Neural progenitor cell (in vitro differentiated cells): ENCODE data around the gene OR4K14.

Source experiments
- CTCF ChIP-seq: fragments of 200-600 bp; sonication (generic); IDR thresholded peaks from 2 replicates; pipeline ENCODE4 v1.5.1; 2017; ENCODE audit warnings: antibody characterized with exemption, mild to moderate bottlenecking
- EZH2 ChIP-seq: fragments of 200-600 bp; sonication (generic); IDR thresholded peaks from 2 replicates; pipeline ENCODE4 v1.6.1; 2017; ENCODE audit warnings: antibody characterized with exemption, mild to moderate bottlenecking, moderate library complexity

- TF ChIP-seq EZH2 (no peak), CTCF (no peak)
Observed at GRCh38 chr14:20031058-20031457, 12.0 kb upstream of the OR4K14 start.
